Ishikawa (cell line): ENCODE data around the gene NACC2.

Experiments
- CEBPB ChIP-seq: IDR thresholded peaks from 2 replicates; pipeline ENCODE4 v1.6.1; 2012
- CREB1 ChIP-seq: IDR thresholded peaks from 2 replicates; pipeline ENCODE4 v1.6.1; 2012; ENCODE audit warnings: low read depth
- EGR1 ChIP-seq: IDR thresholded peaks from 2 replicates; pipeline ENCODE4 v1.6.1; 2012
- EP300 ChIP-seq: IDR thresholded peaks from 2 replicates; pipeline ENCODE4 v1.6.1; 2012; ENCODE audit warnings: borderline replicate concordance
- FOXM1 ChIP-seq: IDR thresholded peaks from 2 replicates; pipeline ENCODE4 v1.6.1; 2012; ENCODE audit warnings: low read depth, borderline replicate concordance
- NFIC ChIP-seq: IDR thresholded peaks from 2 replicates; pipeline ENCODE4 v1.6.1; 2012
- RAD21 ChIP-seq: IDR thresholded peaks from 2 replicates; pipeline ENCODE4 v1.6.1; 2012; ENCODE audit warnings: low read depth
- TAF1 ChIP-seq: IDR thresholded peaks from 2 replicates; pipeline ENCODE4 v1.6.1; 2012; ENCODE audit warnings: low read depth, mild to moderate bottlenecking
- TCF12 ChIP-seq: IDR thresholded peaks from 2 replicates; pipeline ENCODE4 v1.6.1; 2012; ENCODE audit warnings: low read depth
- TEAD4 ChIP-seq: IDR thresholded peaks from 2 replicates; pipeline ENCODE4 v1.6.1; 2012
- YY1 ChIP-seq: IDR thresholded peaks from 2 replicates; pipeline ENCODE4 v1.6.1; 2012; ENCODE audit warnings: low read depth
- ZBTB7A ChIP-seq: IDR thresholded peaks from 2 replicates; pipeline ENCODE4 v1.6.1; 2012; ENCODE audit warnings: low read depth
- TF ChIP-seq, protein P1 (sequence below): IDR thresholded peaks from 2 replicates; pipeline ENCODE4 v1.6.1; 2012; ENCODE audit warnings: low read depth, mild to moderate bottlenecking
- TF ChIP-seq, protein P2 (sequence below): IDR thresholded peaks from 2 replicates; pipeline ENCODE4 v1.6.1; 2012
- TF ChIP-seq, protein P3 (sequence below): IDR thresholded peaks from 2 replicates; pipeline ENCODE4 v1.6.1; 2012

NACC2 gene

DNA sequence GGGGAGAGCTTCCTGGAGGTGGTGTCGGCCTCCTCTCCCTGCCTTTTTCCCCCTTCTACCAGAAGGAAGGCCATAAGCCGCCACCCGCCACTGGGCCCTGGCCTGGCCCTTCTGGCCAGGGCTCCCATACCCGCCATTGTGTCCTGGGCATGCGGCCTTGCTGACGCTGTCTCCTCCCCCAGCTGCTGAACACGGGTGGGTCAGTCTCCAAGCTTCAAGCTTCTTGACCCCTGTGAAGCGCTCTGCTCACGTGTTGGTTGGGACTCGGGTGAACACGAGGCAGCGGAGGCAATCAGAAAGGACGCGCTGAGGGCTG is 109.7 kb downstream of the NACC2 start:
- TF ChIP-seq, protein P1, sequence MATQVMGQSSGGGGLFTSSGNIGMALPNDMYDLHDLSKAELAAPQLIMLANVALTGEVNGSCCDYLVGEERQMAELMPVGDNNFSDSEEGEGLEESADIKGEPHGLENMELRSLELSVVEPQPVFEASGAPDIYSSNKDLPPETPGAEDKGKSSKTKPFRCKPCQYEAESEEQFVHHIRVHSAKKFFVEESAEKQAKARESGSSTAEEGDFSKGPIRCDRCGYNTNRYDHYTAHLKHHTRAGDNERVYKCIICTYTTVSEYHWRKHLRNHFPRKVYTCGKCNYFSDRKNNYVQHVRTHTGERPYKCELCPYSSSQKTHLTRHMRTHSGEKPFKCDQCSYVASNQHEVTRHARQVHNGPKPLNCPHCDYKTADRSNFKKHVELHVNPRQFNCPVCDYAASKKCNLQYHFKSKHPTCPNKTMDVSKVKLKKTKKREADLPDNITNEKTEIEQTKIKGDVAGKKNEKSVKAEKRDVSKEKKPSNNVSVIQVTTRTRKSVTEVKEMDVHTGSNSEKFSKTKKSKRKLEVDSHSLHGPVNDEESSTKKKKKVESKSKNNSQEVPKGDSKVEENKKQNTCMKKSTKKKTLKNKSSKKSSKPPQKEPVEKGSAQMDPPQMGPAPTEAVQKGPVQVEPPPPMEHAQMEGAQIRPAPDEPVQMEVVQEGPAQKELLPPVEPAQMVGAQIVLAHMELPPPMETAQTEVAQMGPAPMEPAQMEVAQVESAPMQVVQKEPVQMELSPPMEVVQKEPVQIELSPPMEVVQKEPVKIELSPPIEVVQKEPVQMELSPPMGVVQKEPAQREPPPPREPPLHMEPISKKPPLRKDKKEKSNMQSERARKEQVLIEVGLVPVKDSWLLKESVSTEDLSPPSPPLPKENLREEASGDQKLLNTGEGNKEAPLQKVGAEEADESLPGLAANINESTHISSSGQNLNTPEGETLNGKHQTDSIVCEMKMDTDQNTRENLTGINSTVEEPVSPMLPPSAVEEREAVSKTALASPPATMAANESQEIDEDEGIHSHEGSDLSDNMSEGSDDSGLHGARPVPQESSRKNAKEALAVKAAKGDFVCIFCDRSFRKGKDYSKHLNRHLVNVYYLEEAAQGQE = no peak
- TF ChIP-seq YY1 (no peak), EGR1 (no peak), TCF12 (no peak), TAF1 (no peak), CREB1 (no peak), ZBTB7A (no peak), CEBPB (no peak), NFIC (no peak), EP300 (no peak), RAD21 (no peak), FOXM1 (no peak), TEAD4 (no peak)
- TF ChIP-seq, protein P2, sequence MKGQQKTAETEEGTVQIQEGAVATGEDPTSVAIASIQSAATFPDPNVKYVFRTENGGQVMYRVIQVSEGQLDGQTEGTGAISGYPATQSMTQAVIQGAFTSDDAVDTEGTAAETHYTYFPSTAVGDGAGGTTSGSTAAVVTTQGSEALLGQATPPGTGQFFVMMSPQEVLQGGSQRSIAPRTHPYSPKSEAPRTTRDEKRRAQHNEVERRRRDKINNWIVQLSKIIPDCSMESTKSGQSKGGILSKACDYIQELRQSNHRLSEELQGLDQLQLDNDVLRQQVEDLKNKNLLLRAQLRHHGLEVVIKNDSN = no peak
- TF ChIP-seq, protein P3, sequence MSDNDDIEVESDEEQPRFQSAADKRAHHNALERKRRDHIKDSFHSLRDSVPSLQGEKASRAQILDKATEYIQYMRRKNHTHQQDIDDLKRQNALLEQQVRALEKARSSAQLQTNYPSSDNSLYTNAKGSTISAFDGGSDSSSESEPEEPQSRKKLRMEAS = no peak

DNA sequence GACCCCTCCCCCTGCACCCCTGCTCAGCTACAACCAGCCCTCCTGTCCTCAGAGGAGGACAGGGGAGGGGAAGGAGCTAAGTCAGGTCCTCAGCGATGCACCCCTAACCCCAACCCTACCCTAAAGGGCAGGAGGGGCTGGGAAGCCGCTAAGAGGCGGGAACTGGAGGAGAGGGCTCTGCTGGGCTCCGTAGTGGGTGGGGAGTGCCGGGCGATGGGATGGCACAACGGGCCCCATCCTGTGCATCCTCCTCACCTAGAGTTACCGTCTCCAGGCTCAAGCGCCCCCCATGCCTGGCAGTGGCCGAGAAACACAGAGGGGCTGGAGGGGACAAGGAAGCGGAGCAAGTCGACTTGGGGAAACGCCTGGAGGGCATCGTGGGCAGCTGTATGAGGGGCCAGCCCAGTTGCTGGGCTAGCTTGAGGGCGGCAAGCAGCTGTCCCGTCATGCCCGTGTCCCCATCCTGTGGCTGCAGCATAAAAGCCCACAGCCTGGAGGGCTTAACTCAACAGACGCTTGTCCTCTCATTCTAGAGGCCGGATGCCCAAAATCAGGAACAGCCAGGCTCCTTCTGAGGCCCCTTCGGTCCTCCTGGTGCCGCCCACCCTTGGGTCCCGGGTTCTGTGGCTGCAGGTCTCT is 110.9 kb downstream of the NACC2 start:
- TF ChIP-seq EP300 = no peak
- TF ChIP-seq CREB1 = no peak
- TF ChIP-seq, protein P3 = no peak
- no peak for TF ChIP-seq TCF12

DNA sequence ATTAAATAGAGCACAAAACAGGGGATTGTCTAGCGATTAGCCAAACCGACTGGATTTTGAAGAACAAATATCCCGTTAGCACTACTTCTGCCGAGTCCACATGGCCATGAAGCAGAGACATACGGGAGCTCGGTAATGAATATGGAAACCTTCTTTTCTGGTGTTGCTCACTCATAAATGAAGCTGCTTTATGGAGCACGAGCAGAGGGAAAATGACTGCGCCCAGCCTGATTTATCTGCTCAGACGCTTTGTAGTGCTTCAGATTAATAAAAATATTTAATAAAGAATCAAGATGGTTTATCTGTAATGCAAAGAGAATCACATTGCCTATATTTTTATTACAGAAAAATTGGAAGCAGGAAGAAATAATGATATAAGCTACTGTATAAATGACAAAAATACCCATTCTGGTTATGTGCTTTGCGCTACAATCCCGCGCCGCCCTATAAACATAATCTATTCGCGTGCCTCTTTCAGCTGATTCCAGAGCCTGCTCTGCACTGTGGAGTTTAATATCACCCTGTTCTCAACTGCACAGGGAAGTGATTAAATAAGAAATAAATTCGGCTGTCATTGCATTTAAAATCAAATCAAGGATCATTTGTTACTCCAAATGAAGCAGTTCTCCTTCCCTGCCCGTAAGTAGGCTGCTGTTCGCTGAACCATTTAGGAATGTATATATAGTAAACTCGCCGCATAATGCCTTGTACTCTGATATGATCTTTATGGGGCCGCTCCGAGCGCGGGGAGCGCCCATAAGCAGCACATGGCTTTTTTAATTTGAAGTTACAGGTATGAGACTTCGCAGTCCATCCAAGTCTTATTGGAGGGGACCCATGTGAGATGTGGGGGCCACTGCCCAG is 111.6 kb downstream of the NACC2 start:
- TF ChIP-seq TEAD4 (no peak), EP300 (no peak), FOXM1 (no peak), TAF1 (no peak), NFIC (no peak), YY1 (no peak), CREB1 (no peak), ZBTB7A (no peak)
- TF ChIP-seq, protein P1 = no peak

DNA sequence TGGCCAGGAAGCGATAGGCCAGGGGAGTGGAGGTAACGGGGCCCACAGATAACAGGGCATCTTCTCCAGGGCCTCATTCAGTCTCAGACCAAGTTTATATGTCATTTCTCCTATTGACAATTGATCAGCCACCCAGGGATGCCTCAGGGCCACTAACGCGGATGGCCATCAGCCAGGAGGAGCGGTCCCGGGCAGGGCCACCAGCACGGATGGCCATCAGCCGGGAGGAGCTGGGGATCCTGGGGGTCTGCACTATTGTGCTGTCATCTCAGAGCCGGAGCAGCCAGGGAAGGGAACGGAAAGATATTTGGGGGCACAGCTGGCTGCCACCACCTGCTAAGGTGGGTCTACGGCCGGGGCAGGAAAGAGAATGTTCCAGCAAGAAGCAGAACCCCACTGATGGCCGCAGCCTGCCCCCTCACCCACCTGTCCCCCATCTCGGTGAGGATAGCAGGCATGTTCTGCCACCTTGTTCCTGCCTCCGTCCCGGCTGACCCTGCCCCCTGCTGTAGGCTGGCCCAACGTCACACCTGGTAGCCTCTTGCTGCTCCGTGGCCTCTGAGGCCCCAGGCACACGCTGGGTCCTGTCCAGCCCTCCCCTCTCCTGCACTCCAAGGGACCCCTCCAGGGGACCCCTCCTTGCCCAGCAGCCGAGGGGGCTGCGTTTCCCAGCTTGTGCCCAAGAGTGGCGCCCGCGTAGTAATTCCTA is 112.4 kb downstream of the NACC2 start:
- TF ChIP-seq TCF12 (no peak), FOXM1 (no peak), TEAD4 (no peak), EGR1 (no peak)

DNA sequence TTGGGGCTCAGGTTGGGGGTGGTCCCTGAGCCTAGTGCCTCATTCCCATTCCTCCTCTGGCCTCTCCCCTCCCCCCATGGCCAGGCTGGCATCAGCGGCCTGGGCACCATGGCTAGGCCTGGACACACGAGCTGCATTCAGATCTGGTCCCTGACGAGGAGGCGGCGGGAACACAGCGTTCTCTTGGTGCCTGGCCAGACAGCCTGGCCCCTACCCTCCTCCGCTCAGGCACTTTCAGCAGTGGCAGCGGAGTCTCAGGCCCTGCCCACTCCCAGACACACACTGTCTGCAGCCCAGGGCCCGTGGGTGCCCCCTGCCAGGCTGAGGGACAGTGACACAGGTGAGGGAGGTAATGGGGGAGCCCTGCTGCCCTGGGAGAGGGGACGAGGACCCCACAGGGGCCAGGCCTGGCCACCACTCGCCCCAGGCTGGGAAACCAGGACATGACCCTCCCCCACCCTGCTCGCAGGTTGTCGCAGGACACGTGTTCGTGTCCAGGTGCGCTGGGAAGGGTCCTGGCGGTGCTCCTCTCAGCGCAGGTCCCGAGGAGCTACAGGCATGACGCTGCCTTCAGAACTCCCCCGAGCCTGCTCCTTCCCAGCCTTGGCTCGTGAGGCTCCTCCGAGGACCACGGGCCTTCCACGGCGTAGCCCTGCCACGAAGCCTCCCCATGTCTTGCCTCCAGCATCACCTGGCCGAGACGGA is 114.0 kb downstream of the NACC2 start:
- TF ChIP-seq, protein P2 = no peak
- no peak for TF ChIP-seq RAD21

DNA sequence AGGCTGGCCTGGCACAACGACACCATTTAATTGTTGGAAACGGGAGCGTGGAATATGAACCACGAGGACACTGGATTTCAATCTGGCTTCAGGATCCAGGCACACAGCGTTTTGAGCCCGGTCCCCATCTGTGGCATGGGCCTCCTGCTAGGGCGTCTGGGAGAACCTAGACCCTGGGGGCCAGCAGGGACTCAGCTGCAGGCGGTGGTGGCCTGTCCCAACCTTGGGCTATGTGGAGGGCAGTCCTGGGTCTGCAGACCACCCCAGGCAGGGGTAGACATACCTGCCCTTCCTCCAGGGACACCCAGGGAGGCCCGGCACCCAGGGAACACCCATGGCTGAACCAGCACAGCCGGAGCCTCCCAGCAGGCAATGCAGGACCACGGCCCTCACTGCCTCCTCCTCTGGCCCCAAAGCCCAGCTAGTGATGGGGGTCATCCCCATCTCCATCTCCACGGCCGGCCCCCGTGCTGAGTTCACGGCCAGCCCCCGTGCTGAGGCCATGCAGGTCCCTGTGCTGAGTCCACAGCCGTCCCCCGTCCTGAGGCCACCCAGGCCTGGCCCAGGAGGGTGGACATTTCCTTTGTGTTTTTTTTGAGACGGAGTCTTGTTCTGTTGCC is 115.4 kb downstream of the NACC2 start:
- TF ChIP-seq CEBPB = no peak
- TF ChIP-seq CREB1 = no peak
- TF ChIP-seq, protein P3 = no peak
- TF ChIP-seq, protein P1 = no peak
- TF ChIP-seq FOXM1 = no peak
- TF ChIP-seq TAF1 = no peak
- no peak for TF ChIP-seq TEAD4
- no peak for TF ChIP-seq RAD21
- TF ChIP-seq YY1 = no peak
- TF ChIP-seq NFIC = no peak
- no peak for TF ChIP-seq TCF12
- no peak for TF ChIP-seq EP300
- TF ChIP-seq, protein P2 = no peak
- TF ChIP-seq EGR1 = no peak
- TF ChIP-seq ZBTB7A = no peak
